GM19324 (cell line): ENCODE data around the gene LARGE1.

Source experiments
- ATAC-seq: cut with Tn5 transposase; IDR thresholded peaks from one replicate; pipeline ENCODE4 v1.9.1; 2021; ENCODE audit warnings: mild to moderate bottlenecking, moderate library complexity; ENCODE audit not compliant: unreplicated experiment, low FRiP score

Gene LARGE1

DNA sequence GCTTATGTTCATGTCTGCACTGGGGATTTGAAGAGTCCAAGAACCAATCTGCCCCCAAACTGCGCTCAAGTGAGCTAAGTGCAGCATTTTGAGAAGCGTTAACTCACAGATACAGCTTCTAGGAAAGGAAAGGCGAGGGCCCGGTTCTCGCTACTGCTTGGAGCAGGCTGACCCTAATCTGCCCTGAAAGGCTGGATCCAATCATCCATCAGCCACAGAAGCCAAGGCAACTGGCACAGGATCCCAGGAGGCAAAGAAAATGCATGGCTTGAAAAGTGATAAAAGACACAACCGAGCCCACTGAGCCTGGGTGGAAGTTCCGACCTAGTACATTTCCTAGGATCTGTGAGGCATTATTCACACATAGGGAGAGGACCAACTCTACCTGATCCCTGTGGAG is 174.8 kb downstream of the LARGE1 start:
- ATAC-seq: no peak

DNA sequence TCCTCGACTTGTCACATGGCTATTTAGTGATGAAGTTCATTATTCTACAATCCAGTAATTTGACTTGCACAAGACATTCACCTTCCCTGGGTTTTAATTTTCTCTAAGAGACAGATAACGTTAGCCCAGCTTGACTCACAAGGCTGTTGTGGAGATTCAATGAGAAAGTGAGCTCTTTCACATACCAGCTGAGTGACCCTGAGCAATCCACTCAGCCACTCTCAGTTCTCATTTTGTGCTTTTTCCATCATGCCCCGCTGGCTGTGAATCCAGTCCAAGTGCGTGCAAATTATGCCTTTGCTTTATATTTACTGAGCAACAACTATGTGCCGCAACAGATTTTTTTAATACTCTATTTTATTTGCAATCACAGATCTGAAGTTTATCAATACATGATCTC is 176.5 kb downstream of the LARGE1 start:
- no peak for ATAC-seq

DNA sequence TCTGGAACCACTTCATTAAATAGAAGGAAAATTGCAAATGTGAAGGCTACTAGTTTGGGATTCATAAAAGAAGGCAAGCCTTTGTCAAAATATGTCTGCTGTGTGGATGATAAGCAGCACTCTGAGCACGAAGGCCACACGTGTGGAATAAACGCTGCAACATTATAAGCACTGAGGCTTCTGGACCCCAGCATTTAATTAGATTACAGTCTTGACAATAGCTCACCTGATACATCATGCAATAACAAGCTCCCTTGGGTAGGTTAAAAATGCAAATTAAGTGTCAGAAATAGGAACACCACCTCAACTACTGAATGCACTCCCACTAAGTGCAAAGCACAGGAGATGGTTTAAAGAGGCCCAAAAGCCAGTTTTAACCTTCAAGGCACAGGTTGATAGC is 179.3 kb downstream of the LARGE1 start:
- ATAC-seq: no peak

DNA sequence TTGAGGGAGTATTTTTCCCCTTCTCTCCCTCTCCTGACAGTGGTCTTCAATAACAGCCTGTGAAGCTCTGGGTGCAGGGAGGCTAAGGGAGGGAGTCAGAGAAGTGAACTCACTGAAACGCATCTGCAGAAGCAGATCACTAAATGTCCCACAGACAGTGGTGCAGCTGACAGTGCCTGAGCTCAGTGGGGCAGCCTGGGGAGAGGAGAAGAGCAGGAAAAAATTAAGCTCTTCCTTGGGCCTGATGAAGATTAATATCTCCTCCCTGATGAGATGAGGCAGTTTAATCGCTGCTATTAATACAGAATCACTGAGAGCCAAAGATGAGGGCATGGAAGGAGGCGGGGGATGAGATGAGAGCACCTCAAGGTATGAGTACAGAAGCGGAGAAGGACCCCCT is 180.8 kb downstream of the LARGE1 start:
- ATAC-seq: no peak

DNA sequence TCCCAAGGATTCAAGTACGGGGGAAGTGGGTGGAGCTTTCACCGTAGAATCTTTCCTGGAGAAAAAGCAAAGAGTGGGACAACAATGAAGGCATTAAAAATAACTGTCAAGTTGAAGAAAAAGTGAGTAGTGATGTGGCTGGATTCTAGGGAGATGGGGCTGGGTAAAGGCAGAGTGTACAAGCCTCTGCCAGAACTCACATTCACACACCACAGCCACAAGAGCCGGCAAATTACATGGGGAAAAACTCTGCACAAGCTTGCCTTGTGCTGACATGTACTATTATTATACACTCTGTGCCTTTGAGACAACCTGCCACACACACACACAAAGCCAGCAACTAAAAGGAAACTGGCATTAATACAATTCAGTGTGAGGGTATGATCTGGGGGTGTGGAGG is 182.6 kb downstream of the LARGE1 start:
- no peak for ATAC-seq

DNA sequence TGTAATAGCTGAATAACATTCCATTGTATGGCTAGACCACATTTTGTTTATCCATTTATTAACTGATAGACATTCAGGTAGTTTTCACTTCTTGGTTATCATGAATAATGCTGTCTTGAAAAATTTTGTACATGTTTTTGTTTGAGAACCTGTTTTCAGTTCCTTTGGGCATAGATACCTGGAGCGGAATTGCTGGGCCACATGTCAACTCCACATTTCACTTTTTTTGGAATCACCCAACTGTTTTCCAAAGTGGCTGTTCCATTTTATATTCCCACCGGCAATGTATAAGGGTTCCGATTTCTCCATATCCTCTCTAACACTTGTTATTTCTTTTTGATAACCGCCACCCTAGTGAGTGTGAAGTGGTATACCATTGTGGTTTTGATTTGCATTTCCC is 184.3 kb downstream of the LARGE1 start:
- ATAC-seq: no peak

DNA sequence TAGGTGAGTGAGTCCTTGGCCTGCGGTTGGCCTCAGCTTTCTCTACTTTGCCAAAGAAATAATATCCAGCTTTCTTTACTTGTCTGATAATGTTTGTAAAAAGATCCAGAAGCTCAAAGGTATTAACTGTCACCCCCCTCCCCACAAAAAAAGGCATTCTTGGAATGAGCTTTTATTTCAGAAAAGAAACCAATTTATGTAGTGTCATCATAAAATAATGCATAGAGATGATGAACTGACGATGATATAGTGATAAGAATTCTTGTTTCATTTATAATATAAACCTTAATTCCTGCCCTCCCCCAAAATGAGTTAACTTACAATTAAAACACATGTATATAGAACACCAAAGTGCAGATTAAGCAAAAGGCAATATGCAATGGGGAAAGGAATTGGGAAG is 191.4 kb downstream of the LARGE1 start:
- ATAC-seq: no peak

DNA sequence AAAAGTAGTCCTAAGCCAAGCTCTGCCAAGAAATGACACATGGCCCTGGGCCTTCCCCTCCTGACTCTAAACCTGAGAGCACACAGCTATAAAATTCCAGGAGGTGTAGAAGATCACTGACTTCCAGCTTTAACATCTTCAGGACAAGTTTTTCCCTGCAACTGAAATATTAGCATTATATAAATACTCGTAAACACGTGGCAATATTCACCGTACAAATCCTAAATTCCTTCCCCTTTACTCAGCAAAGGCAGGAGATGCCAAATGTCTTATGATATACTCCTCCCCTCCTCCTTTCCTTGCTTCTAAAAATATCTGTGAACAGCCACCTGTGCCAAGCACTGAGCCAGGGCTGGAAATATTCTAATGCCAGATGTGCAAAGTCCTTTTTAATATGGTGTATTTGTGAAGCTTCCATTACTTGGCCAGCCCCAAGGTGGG is 194.0 kb downstream of the LARGE1 start:
- no peak for ATAC-seq

DNA sequence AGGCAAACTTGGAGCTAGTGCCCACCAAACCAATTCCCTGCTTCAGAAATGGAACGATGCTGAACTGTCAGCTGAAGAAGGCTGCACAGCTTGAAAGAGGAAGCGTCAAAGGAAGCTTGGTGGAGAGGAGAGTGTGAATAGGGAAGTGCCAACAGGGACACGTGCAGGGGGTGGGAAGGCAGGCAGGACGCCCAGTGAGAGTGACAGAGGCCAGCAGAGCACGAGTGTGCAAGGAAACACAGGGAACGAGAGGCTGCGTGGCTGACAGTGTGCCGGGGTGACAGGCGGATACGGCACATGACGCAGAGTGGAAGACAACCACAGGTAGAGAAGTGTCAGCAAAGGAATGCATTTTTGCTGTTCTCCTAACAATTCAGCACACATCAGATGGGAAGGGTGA is 196.4 kb downstream of the LARGE1 start:
- no peak for ATAC-seq

DNA sequence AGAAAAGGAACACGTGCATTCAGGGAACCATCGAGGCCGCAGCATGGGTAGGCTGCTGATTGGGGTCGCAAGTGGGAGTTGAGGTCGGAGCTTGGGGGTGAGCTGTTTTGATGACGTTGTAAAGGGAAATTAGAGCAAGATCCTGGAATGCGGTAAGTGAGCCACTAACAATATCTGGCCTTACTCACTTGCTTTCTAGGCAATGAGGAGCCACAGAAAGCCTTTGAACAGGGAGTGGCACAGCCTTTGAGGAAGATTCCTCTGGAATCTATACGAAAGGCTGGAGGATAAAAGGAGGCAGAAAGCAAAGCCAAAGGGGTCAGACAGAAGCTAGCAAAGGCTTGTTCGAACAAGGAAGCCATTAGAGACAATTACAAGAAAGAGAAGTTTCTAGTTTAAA is 197.5 kb downstream of the LARGE1 start:
- ATAC-seq: no peak

DNA sequence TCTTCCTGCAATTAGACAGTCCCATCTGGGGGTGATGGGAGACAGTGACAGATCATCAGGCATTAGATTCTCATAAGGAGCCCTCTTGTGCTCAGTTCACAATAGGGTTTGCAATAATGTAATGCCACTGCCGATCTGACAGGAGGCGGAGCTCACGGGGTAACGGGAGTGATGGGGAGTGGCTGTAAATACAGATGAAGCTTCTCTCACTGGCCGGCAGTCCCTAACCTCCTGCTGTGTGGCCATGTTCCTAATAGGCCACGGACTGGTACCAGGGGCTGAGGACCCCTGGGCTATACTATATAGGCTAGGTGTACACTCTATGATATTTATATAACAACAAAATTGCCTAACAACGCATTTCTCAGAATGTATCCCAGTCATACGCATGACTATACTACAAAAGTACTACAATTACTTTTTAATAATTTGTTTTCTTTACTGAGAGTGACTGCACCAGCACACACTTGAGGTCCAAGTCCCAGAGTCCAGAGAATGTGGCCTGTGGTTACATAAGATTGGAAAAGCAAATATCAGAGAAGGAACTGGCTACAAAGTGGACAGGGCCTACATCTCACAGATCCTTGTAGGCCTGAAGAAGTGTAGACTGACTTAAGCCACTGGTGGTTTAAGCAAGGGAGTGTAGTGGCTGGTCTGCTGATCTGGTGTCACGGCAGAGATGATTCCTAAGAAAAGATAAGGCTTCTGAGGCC is 200.0 kb downstream of the LARGE1 start:
- no peak for ATAC-seq

DNA sequence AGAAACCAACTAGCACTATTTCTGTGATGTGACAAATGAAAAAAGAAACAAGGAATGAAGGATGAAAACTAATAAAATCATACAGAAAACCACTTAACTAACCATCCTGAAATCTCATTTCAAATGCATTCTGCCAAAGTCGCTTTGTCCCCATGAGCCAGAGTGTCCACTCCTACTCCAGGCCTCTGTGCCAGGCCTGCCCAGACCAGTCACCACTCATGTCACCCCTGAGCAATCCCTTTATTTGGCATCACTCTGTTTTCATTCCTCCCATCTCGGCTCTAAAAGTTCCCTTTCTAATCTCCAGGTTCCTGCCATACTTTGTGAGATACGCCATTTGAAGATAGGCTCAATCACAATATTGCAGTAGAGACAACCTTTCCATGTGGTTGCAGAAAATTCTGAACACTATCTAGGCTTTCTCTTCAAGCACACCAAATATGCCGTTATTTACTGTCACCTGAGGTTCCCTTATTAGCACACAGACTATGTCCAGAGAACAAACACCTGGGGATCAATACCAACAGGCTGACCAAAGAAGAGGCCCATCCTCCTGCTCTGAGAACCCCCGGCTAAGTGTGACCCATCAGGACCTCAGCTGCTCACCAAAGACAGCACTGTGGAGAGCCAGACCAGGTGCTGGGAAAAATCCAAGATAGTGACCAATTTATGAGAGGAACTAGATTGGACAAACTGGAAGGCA is 202.4 kb downstream of the LARGE1 start:
- no peak for ATAC-seq

DNA sequence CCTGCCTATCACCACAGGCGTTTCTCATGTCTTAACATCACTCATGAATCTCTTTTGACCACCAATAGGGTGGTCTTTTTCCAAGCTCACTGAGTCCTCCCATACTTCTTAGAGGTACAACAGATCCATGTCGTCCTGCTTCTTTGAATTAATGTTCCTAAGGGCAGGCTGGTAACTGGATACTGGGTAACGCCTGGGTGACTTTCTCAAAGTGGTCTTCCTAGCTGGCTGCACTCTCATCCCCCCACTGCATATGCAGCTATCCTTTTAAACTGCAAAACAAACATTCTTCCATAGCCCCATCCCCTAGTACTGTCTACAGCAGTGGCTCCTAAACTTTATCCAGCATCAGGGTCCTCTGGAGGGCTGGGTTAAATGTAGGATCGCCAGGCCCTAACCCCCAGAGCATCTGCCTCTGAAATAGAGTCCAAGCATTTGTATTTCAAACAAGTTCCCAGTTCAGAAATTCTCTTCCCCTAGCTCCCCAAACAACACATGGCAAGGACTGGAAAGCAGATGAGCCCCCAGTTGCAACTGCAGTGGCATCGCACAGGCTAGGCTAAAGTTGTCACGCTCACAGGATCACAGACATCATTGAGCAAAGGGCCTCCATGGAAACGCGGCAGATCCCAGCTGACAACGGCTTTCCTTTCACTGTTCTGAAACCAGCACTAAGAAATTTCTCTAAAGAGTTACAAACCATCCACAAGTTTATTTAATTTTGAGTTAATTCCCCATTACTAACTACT is 204.9 kb downstream of the LARGE1 start:
- ATAC-seq: no peak

DNA sequence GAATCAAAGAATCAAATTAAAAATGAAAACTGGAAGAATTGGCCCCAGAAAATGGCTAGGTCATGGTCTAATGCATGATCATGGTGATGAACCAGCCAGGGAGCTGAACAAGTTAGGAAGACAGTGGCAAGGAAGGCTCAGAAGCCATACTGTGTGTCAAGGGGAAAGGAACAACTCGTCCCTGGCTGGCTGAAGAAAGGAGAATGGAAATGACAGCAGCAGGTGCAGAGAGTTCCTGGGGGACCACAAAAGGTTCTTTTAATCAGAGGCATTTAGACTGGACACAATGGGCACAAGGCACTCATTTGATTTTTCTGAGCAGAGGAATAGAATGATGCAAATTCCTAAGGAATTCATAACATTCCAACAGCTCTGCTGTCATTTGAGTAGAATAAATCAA is 209.9 kb downstream of the LARGE1 start:
- ATAC-seq: no peak

DNA sequence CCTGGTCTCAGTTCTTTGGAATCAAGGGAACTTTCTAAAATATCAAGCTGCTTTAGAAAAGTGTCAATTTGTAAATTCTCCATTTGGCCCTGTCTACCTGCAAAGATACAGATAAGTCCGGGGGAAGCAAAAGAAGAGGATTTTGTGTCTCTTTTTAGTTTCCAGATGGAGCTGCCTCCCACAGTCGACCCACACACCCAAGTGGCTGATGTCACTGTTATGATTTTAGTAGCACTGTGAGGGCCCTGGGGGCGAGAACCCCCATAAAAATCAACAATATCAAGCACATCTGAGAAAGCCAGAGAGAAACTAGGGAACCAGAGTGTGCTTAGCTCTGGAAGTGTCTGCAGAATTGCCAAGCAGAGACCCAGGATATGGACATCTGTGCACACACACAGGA is 212.7 kb downstream of the LARGE1 start:
- no peak for ATAC-seq

DNA sequence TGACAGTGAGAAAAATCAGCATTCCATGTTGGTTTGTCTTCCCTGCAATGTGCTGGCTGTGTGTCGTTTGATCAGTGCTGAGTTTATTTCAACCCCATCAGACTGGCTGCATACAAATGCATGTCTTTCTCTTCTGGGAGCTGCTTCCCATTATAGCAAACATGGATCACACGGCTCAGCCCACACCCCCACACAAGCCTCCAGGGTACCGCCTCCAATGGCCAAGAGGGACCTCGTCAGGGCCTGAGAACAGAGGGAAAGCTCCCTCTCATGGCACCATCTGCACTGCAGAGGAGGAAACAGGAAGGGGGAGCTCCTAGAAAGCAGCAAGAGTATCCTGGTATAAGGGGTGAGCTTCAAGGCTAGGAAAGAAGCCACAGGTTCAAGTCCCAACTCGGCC is 214.2 kb downstream of the LARGE1 start:
- ATAC-seq: no peak

DNA sequence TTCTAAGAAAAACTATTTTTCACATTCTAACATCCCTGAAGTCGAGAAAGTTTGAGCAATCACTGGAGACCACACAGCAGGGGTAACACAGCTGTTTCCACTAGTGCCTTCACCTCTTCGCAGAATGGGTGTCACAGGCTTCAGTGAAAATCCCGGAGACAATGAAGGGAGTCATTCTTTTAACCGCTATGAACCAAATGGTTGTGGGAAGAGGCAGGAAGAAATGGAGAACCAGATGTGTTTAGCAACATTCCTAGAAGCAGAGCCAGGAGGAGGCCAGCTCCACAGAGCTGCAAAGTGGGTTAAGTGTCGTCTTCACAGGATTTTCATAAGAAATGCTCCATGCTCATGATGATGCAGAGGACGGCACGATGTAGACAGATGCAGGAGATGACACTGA is 221.1 kb downstream of the LARGE1 start:
- no peak for ATAC-seq

DNA sequence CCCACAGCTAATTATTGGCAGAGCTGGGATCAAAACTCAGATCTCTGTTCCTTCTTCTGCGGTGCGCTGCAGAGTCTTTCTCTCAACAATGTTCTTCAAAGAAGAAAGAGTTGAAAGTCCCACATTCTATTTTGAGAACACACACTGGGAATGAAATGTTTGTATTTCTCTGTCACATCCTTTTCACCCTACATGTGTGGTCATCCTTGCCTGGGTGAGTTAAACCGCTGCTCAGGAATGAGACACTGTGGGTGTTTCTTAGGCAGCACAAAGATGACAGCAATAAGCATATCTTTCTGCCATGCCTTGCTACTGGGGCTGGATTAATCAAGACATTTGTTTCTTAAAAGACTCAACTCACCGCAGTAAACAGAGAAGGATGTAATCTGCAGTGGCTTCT is 222.6 kb downstream of the LARGE1 start:
- no peak for ATAC-seq

DNA sequence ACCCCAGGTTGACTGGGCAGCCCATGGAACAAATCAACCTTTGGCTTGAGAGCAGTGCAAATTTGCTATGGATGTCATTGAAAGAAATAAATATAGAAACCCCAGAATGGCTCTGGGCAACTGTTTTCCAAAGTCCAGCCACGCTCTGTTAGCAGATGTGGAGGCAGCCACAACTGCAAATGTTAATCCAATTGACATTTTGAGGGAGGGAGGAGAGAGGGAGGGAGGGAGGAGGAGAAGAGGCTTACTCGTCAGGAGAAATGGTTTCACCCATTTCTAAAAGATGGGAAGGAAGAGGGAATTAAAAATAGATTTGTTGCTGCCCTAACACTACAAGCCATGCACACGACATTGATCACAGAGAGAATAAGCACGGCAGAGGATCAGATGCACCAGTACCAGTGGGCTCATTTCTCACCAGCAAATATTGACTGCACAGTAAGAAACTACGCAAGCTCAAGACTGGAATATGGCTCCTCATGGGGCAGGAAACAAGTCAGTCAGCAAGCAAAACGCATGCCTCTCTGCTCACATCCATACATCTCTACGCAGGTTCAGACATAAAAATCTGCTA is 229.1 kb downstream of the LARGE1 start:
- no peak for ATAC-seq

DNA sequence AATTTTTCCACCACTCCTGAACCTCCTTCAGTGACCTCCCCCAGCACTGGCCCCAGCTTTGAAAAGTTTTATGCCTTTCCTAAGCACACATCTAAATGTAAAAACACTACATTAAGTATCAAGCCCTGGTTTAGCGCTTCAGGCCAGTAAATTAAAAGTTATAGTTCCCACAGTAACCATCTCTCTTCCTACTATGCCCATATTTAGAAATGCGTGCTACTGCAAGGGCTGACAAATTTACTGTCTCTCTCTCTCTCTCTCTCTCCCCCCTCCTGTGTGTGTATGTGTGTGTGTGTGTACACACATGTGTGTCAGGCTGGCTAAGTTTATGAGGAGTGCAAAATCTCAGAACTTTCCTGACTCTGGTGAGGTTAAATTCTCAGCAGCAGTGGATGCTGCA is 231.4 kb downstream of the LARGE1 start:
- ATAC-seq: no peak

DNA sequence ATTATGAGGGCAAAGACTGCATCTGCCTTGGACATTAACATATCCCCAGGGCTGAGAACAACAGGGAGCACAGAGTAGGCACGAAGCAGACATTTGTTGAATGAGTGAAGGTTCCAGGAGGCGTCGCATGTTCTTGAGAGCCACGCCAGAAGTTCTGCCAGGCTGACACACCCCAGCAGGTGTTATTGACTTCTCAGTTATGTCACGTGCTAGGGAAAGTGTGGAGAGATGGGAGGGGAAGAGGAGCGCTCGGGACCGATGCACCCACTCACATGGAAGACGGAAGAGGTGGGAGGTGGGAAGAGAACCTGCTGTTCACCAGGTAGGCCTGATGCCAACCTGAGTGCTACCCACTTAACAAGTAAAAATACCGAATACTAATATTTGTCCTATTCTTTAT is 232.8 kb downstream of the LARGE1 start:
- ATAC-seq: no peak
